HG03342 (cell line): ENCODE measurements around the gene SPDYE17.
"Not testable (repeated sequence)": the region's sequence is repeated elsewhere in the genome, so short reads cannot be mapped to it uniquely, and the experiment has no call there.

Experiments used
- ATAC-seq: cut with Tn5 transposase; IDR thresholded peaks from one replicate; pipeline ENCODE4 v1.9.1; 2021; ENCODE audit warnings: mild to moderate bottlenecking, moderate library complexity; ENCODE audit not compliant: unreplicated experiment

SPDYE17 gene

GRCh38 chr7:77032261-77032660, at the start of gene SPDYE17:
TSS of gene SPDYE17 (minus strand) at chr7:77032361. CDS start at chr7:77030570, 1,791 bp downstream.
- ATAC-seq = not testable (repeated sequence)

GRCh38 chr7:77080236-77080635, 48.1 kb upstream of the SPDYE17 start:
- ATAC-seq = not testable (repeated sequence)

- not testable (repeated sequence) for ATAC-seq
Measured at GRCh38 chr7:77079624-77080023, 47.5 kb upstream of the SPDYE17 start.

GRCh38 chr7:77079112-77079511, 47.0 kb upstream of the SPDYE17 start:
- ATAC-seq = not testable (repeated sequence)

GRCh38 chr7:77077060-77077459, 44.9 kb upstream of the SPDYE17 start:
- not testable (repeated sequence) for ATAC-seq

GRCh38 chr7:77074786-77075396, 42.7 kb upstream of the SPDYE17 start:
- not testable (repeated sequence) for ATAC-seq

GRCh38 chr7:77071108-77071507, 38.9 kb upstream of the SPDYE17 start:
- ATAC-seq = not testable (repeated sequence)

GRCh38 chr7:77065869-77066268, 33.7 kb upstream of the SPDYE17 start:
- not testable (repeated sequence) for ATAC-seq

- ATAC-seq = not testable (repeated sequence)
Measured at GRCh38 chr7:77063732-77064131, 31.6 kb upstream of the SPDYE17 start.

- not testable (repeated sequence) for ATAC-seq
Measured at GRCh38 chr7:77062557-77062956, 30.4 kb upstream of the SPDYE17 start, which contains the start of gene SPDYE18. TSS of gene SPDYE18 (minus strand) at chr7:77062558. CDS start at chr7:77060512, 2,046 bp downstream.

GRCh38 chr7:77026349-77026748, 5.8 kb downstream of the SPDYE17 start:
- not testable (repeated sequence) for ATAC-seq

GRCh38 chr7:77010074-77010680, 22.0 kb downstream of the SPDYE17 start:
- not testable (repeated sequence) for ATAC-seq

GRCh38 chr7:77008000-77008399, 24.2 kb downstream of the SPDYE17 start:
- not testable (repeated sequence) for ATAC-seq

GRCh38 chr7:77006127-77007110, 25.7 kb downstream of the SPDYE17 start:
- ATAC-seq = not testable (repeated sequence)

GRCh38 chr7:77005461-77006057, 26.6 kb downstream of the SPDYE17 start:
- not testable (repeated sequence) for ATAC-seq

- ATAC-seq = not testable (repeated sequence)
Measured at GRCh38 chr7:77004151-77004550, 28.0 kb downstream of the SPDYE17 start.

- ATAC-seq = not testable (repeated sequence)
Measured at GRCh38 chr7:77003241-77003640, 28.9 kb downstream of the SPDYE17 start.

GRCh38 chr7:77002678-77003233, 29.4 kb downstream of the SPDYE17 start:
- ATAC-seq = not testable (repeated sequence)

GRCh38 chr7:77002104-77002503, 30.1 kb downstream of the SPDYE17 start:
- ATAC-seq = not testable (repeated sequence)

- not testable (repeated sequence) for ATAC-seq
Measured at GRCh38 chr7:76999474-77000107, 32.6 kb downstream of the SPDYE17 start.
